ENCODE results near the gene LSAMP.

DNA sequence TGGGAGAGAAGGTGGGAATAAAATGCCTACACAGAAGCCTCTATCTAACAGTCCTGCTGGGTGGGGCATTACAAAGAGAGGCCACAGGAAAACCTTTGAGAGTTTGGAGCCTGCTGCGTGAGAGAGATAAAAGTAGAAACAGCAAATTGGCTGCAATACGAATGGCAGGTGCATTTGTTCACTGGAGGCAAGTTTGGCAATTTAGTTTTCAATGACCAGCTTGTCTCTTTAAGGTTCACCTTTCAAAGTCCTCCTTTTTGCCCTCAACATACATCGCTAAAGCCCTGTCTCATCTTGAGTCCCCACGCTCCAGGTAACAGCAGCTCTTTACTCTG lies 405.7 kb downstream of the LSAMP start:
- TF ChIP-seq TCF7L2 (IDR thresholded peaks at IDR 0.05; ENCODE audit: low read depth, low read length) (no peak), CTCF (IDR thresholded peaks at IDR 0.05) (no peak), POLR2AphosphoS5 (IDR thresholded peaks at IDR 0.05; ENCODE audit: low read depth, low read length) (no peak)
- TF ChIP-seq, protein P1, sequence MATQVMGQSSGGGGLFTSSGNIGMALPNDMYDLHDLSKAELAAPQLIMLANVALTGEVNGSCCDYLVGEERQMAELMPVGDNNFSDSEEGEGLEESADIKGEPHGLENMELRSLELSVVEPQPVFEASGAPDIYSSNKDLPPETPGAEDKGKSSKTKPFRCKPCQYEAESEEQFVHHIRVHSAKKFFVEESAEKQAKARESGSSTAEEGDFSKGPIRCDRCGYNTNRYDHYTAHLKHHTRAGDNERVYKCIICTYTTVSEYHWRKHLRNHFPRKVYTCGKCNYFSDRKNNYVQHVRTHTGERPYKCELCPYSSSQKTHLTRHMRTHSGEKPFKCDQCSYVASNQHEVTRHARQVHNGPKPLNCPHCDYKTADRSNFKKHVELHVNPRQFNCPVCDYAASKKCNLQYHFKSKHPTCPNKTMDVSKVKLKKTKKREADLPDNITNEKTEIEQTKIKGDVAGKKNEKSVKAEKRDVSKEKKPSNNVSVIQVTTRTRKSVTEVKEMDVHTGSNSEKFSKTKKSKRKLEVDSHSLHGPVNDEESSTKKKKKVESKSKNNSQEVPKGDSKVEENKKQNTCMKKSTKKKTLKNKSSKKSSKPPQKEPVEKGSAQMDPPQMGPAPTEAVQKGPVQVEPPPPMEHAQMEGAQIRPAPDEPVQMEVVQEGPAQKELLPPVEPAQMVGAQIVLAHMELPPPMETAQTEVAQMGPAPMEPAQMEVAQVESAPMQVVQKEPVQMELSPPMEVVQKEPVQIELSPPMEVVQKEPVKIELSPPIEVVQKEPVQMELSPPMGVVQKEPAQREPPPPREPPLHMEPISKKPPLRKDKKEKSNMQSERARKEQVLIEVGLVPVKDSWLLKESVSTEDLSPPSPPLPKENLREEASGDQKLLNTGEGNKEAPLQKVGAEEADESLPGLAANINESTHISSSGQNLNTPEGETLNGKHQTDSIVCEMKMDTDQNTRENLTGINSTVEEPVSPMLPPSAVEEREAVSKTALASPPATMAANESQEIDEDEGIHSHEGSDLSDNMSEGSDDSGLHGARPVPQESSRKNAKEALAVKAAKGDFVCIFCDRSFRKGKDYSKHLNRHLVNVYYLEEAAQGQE (IDR thresholded peaks at IDR 0.05; ENCODE audit: insufficient read depth in 1 of 2, low read depth in 2 of 2, low read length in 1 of 2): no peak
